ENCODE results near the gene FRYL. TPM values are rescaled to one million over a fixed set of nuclear protein-coding genes. Genes with fewer than 3 reads are reported as not detected.

The FRYL gene
- total and polyA plus RNA-seq, 2 experiments from 2014 or later: 20.6 to 33.0 TPM

DNA sequence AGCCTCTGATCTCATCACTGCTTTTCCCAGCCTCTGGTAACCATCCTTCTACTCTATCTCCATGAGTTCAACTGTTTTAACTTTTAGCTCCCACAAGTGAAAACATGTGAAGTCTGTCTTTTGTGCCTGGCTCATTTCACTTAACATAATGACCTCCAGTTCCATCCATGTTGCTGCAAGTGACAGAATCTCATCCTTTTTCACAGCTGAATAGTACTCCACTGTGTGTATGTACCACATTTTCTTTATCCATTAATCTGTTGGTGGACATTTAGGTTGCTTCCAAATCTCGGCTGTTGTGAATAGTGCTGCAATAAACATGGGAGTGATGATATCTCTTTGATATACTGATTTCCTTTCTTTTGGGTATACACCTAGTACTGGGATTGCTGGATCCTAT is 109.5 kb downstream of the FRYL start:
- no peak for DNase-seq (ENCODE audit: low read depth in 1 of 2, low spot score in 1 of 2)
- Histone ChIP-seq H3K27me3 (no peaks in the 10 kb centered on the region), H3K4me1 (ENCODE audit: low read depth) (peaks cover 14% of the 10 kb centered on the region), H3K36me3 (no peaks in the 10 kb centered on the region), H3K9me3 (ENCODE audit: low read depth) (no peaks in the 10 kb centered on the region), H3K4me3 (no peak overlapping the region), H3K27ac (no peak overlapping the region)
- TF ChIP-seq, protein P1, sequence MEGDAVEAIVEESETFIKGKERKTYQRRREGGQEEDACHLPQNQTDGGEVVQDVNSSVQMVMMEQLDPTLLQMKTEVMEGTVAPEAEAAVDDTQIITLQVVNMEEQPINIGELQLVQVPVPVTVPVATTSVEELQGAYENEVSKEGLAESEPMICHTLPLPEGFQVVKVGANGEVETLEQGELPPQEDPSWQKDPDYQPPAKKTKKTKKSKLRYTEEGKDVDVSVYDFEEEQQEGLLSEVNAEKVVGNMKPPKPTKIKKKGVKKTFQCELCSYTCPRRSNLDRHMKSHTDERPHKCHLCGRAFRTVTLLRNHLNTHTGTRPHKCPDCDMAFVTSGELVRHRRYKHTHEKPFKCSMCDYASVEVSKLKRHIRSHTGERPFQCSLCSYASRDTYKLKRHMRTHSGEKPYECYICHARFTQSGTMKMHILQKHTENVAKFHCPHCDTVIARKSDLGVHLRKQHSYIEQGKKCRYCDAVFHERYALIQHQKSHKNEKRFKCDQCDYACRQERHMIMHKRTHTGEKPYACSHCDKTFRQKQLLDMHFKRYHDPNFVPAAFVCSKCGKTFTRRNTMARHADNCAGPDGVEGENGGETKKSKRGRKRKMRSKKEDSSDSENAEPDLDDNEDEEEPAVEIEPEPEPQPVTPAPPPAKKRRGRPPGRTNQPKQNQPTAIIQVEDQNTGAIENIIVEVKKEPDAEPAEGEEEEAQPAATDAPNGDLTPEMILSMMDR (IDR thresholded peaks at IDR 0.05; ENCODE audit: low read depth, low read length): no peak

DNA sequence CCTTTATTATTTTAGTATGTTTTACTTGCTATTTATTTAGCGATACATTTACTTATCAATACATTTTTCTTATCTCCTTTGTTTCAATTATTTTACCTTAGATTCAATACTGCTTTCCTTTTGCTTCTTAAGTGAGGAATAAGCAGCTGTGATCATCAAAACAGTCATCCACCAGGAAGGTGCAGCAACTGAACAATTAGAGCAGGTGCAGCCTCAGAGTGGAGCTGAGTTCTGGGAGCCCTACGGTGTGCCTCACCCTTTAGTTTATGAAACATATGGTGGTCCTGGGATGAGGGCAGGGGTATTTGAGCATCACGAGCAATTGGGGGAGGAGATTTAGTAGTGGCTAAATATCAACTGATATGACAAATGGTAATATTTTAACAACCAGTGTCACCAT is 111.0 kb downstream of the FRYL start:
- no peak for DNase-seq (ENCODE audit: low read depth in 1 of 2, low spot score in 1 of 2)
- TF ChIP-seq, protein P1 (IDR thresholded peaks at IDR 0.05; ENCODE audit: low read depth, low read length): no peak
- Histone ChIP-seq H3K27ac (no peak overlapping the region), H3K4me1 (ENCODE audit: low read depth) (peaks cover 14% of the 10 kb centered on the region), H3K4me3 (no peak overlapping the region), H3K9me3 (ENCODE audit: low read depth) (no peaks in the 10 kb centered on the region), H3K27me3 (no peaks in the 10 kb centered on the region), H3K36me3 (no peaks in the 10 kb centered on the region)

DNA sequence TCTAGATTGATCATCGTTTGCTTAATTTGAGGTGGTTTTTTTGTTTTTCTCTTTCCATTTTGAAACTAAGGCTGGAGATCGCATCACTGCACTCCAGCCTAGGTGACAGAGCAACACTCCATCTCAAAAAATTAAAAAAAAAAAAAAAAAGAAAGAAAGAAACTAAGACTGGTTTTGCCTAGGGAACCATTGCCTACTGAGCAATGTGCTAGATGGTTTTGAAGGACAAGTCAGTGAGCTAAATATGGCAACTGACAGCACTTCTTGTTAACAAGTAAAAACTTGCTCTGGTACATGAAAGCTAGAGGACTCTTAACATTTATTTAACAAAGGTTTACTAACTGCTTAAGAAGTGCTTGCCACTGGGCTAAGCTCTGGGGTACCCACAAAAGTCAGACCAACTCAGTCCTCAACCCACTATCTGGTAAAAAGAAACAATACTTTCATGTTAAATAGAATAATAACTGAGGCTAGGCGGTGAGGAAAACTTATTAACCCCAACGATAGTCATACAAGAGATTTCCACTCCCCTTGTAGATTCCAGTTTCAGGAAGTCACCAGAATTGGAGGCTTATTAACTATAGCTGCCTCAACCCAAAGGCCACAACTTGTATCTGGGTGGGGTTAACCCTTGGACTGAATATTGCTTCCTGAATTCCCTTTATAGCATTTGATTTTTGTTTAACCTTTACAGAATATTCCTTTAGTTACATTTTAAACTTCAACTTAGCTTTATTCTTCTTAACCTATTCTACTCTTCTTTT is 111.6 kb downstream of the FRYL start:
- H3K27ac ChIP-seq: peak overlapping the region; percentile 80
- TF ChIP-seq, protein P1 (IDR thresholded peaks at IDR 0.05; ENCODE audit: low read depth, low read length): no peak
- H3K27me3 ChIP-seq: no peaks in the 10 kb centered on the region

DNA sequence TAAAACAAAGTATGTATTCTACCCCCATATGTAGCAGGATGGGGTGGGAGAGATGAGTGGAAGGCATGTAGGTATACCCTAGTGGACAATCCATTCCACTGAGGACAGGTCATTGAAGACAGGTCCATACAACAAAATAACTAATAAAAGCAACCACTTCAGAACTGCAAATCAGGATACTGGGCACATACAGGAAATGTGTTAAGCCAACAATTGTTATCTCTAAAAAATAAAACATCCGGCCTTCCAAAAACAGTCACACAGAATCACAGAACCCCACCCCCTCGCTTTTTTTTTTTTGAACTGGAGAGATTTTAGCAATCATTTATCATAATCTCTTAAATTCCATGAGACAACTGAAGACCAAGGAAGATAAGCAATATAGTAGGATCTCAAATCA is 112.9 kb downstream of the FRYL start:
- Histone ChIP-seq H3K9me3 (ENCODE audit: low read depth) (no peaks in the 10 kb centered on the region), H3K4me3 (no peak overlapping the region), H3K27me3 (no peaks in the 10 kb centered on the region), H3K4me1 (ENCODE audit: low read depth) (peaks cover 14% of the 10 kb centered on the region), H3K36me3 (no peaks in the 10 kb centered on the region), H3K27ac (no peak overlapping the region)
- no peak for DNase-seq (ENCODE audit: low read depth in 1 of 2, low spot score in 1 of 2)
- TF ChIP-seq, protein P1 (IDR thresholded peaks at IDR 0.05; ENCODE audit: low read depth, low read length): no peak

More for the DNA sequence above, 111.6 kb downstream of the FRYL start:
- peaks cover 14% of the 10 kb centered on the region for H3K4me1 ChIP-seq (ENCODE audit: low read depth)
- no peak overlapping the region for H3K4me3 ChIP-seq
- H3K36me3 ChIP-seq: no peaks in the 10 kb centered on the region
- DNase-seq (ENCODE audit: low read depth in 1 of 2, low spot score in 1 of 2): peak in 1 of 2 donors; percentile 26
- H3K9me3 ChIP-seq (ENCODE audit: low read depth): no peaks in the 10 kb centered on the region

DNA sequence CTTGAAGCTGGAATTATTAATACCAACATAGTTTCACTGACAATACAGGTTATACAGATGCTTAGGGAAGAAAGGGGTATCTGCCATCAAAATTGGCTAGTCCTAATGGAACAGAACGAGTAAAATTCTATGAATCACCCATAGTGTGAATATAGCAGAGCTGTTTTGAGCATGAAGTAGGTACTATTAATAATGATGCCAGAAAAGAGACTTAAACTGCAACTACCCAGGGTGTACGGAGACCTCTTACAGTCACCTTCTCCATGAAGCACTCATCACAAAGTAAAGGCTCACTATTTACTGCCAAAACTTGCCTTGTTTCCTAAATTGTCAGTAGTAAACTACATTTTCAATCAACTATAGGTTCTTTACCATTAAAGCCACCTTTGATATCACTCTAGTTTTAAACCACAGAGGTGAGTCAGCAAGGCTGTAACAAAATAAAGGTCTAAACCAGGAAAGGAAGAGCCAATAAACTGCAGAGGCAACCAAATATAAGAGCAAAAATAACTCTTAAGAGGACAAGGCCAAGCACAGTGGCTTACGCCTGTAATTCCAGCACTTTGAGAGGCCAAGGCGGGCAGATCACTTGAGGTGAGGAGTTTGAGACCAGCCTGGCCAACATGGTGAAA is 114.4 kb downstream of the FRYL start:
- Histone ChIP-seq H3K36me3 (no peaks in the 10 kb centered on the region), H3K9me3 (ENCODE audit: low read depth) (no peaks in the 10 kb centered on the region), H3K27me3 (no peaks in the 10 kb centered on the region), H3K4me1 (ENCODE audit: low read depth) (peaks cover 14% of the 10 kb centered on the region), H3K4me3 (no peak overlapping the region), H3K27ac (no peak overlapping the region)
- TF ChIP-seq, protein P1 (IDR thresholded peaks at IDR 0.05; ENCODE audit: low read depth, low read length): no peak
- no peak for DNase-seq (ENCODE audit: low read depth in 1 of 2, low spot score in 1 of 2)
